Heart left ventricle (tissue), 16 donors: ENCODE data around the gene CALM1. TPM values are rescaled to one million over a fixed set of nuclear protein-coding genes. Genes with fewer than 3 reads are reported as not detected.
A peak's percentile ranks its signal among the peaks of the same experiment; 100 is the strongest.

ENCODE experiments used
- ATAC-seq, 4 donors: fragments of 200-7000 bp; cut with Tn5 transposase; one replicate each; pipeline ENCODE4 v1.9.1; 2020 to 2022; ENCODE audit warnings: moderate library complexity in 4 of 4, mild to moderate bottlenecking in 3 of 4, moderate number of reproducible peaks in 1 of 4
- DNase-seq, 5 donors: peaks; one replicate each; pipeline ENCODE4 v3.0.0-alpha.2; 2020
- H3K27ac ChIP-seq, 12 donors: fragments of 200-600 bp; sonication (generic) in 4 of 12; one replicate each; pipeline versions ENCODE4 v1.5.0 to v1.8.0; 2016 to 2022; ENCODE audit warnings: mild to moderate bottlenecking in 2 of 12
- H3K27me3 ChIP-seq, 9 donors: fragments of 200-600 bp; sonication (generic) in 2 of 9; one replicate each; pipeline versions ENCODE4 v1.5.1 to v1.8.0; 2016 to 2022; ENCODE audit warnings: mild to moderate bottlenecking in 3 of 9
- H3K36me3 ChIP-seq, 9 donors: fragments of 200-600 bp; sonication (generic) in 2 of 9; one replicate each; pipeline versions ENCODE4 v1.5.0 to v1.8.0; 2018 to 2022; ENCODE audit warnings: mild to moderate bottlenecking in 2 of 9
- H3K4me1 ChIP-seq, 12 donors: fragments of 200-600 bp; sonication (generic) in 4 of 12; one replicate each; pipeline versions ENCODE4 v1.5.0 to v1.8.0; 2016 to 2022; ENCODE audit warnings: mild to moderate bottlenecking in 3 of 12
- H3K4me3 ChIP-seq, 12 donors: fragments of 200-600 bp; sonication (generic) in 4 of 12; one replicate each; pipeline versions ENCODE4 v1.5.0 to v1.8.0; 2017 to 2022; ENCODE audit warnings: mild to moderate bottlenecking in 9 of 12, moderate library complexity in 4 of 12
- H3K9me3 ChIP-seq, 12 donors: fragments of 200-600 bp; sonication (generic) in 4 of 12; one replicate each; pipeline versions ENCODE4 v1.5.0 to v1.8.0; 2016 to 2022; ENCODE audit warnings: mild to moderate bottlenecking in 1 of 12
- CTCF ChIP-seq, 12 donors: fragments of 200-600 bp; sonication (generic) in 4 of 12; IDR thresholded peaks; one replicate each; pipeline versions ENCODE4 v1.5.0 to v1.8.0; 2018 to 2022; ENCODE audit warnings: antibody characterized with exemption in 12 of 12, mild to moderate bottlenecking in 5 of 12
- POLR2A ChIP-seq, 2 donors: fragments of 450-650 bp; IDR thresholded peaks; one replicate each; pipeline ENCODE4 v1.6.1; 2017; ENCODE audit warnings: antibody characterized with exemption in 2 of 2, mild to moderate bottlenecking in 2 of 2, moderate library complexity in 2 of 2
- whole genome bisulfite sequencing, 4 donors: extraction: QIAGEN DNeasy Blood & Tissue Kit in 2 of 4; methylation state at CpG; one replicate each; pipeline versions ENCODE4 v1.1.5 to v1.1.7; 2013 to 2018; 5-methylcytosine and 5-hydroxymethylcytosine counted together
- intact Hi-C, 10 donors: fragments of 100-400 bp; cut with DNase I; formaldehyde crosslinking; loops; one replicate each; pipeline versions ENCODE4 v1.11.1 to v1.14.2; 2022
- polyA plus RNA-seq, 2 donors: library from polyadenylated mRNA; stranded (reverse); fragments of 200-250 nt; gene quantifications; one replicate each; pipeline ENCODE4 v1.2.3, GENCODE V29; 2013
- total RNA-seq, 9 donors: library from RNA; depleted of rRNA in 2 of 9; stranded (reverse); fragments of >200 nt in 2 of 9; fragmentation: NEBNext Ultra II Directional in 3 of 9; extraction: Animal tissue kit (Norgen Biotek cat#: 25700) in 3 of 9; gene quantifications; one replicate each; pipeline versions ENCODE4 v1.1.0 to v1.2.4, GENCODE V29; 2016 to 2023
- donor health status: ischemic (EF 13 %, LVEDD 7.1; RV severe dilation, severe dysfunction).
- donor health status: healthy with polysubstance abuse.
- donor health status: DM: no; HTN: yes; CAD: no.
- donor health status: DM: no; HTN: no; CAD: no.
- donor health status: ischemic (EF 25% LVEDD 6.9; RV normal size, moderate dysfunction).
- donor health status: ischemic (EF 25% LVEDD 5.7; RV mildly dilated, moderate dysfunction).
- donor health status: healthy.
- donor health status: DM: yes; HTN: yes; CAD: no.
- donor health status: ischemic (EF 35%, LVEDD 5.7; RV mildly dilated, moderate dysfunction).
- donor health status: nonischemic (EF 11% LVEDD 7.7; RV severe dilation, severe dysfunction).
- donor health status: DM: yes; HTN: yes; CAD: no.
- donor health status: PGD.
- donor health status: ischemic (EF 29% LVEDD 5.4; RV normal size, mild dysfunction).
- donor health status: nonischemic (EF 23%, LVEDD 6.1; RV moderate dilation, normal function).

Gene CALM1
- total and polyA plus RNA-seq, 11 donors = 307 to 784 (median 440) TPM

GRCh38 chr14:90403065-90403464, 6.2 kb downstream of the CALM1 start:
- H3K4me1 ChIP-seq = peaks cover 20 to 72% (median 49%) of the 10 kb centered on the region in 12 donors
- peak overlapping the region in 5 of 12 donors; percentile 10 to 94 (median 38) for H3K27ac ChIP-seq
- no peak overlapping the region for H3K4me3 ChIP-seq
- peaks cover 0 to 80% (median 79%) of the 10 kb centered on the region in 9 donors for H3K36me3 ChIP-seq
- H3K9me3 ChIP-seq = no peaks in the 10 kb centered on the region
- no peak for TF ChIP-seq CTCF (IDR thresholded peaks at IDR 0.05)
- TF ChIP-seq POLR2A (IDR thresholded peaks at IDR 0.05) = no peak
- no peak for ATAC-seq
- 56 to 76% (median 61%) methylated on average over 2 of the region's 2 CpGs for WGBS, 4 donors
- no peaks in the 10 kb centered on the region for H3K27me3 ChIP-seq
- intact Hi-C loops = loop anchor here in 5 of 10 donors (5.0 to 10.0 kb wide), 5 partner anchors 109 to 354 kb away; no protein-coding TSS in a partner anchor
- no peak for DNase-seq

GRCh38 chr14:90405101-90405500, 8.3 kb downstream of the CALM1 start:
- H3K9me3 ChIP-seq = no peaks in the 10 kb centered on the region
- intact Hi-C loops = loop anchor here in 4 of 10 donors (5.0 to 10.0 kb wide), 4 partner anchors 107 to 120 kb away; no protein-coding TSS in a partner anchor
- peak overlapping the region in 1 of 12 donors; percentile 94 for H3K27ac ChIP-seq
- ATAC-seq (no peak), DNase-seq (no peak)
- WGBS, 4 donors = 82 to 89% (median 85%) methylated on average over 9 of the region's 9 CpGs
- TF ChIP-seq CTCF (IDR thresholded peaks at IDR 0.05) = no peak
- no peak for TF ChIP-seq POLR2A (IDR thresholded peaks at IDR 0.05)
- peaks cover 18 to 74% (median 52%) of the 10 kb centered on the region in 12 donors for H3K4me1 ChIP-seq
- H3K27me3 ChIP-seq = no peaks in the 10 kb centered on the region
- peaks cover 0 to 83% (median 79%) of the 10 kb centered on the region in 9 donors for H3K36me3 ChIP-seq
- H3K4me3 ChIP-seq = no peak overlapping the region

GRCh38 chr14:90405755-90406154, 8.9 kb downstream of the CALM1 start:
- Histone ChIP-seq H3K4me1 (peaks cover 11 to 72% (median 48%) of the 10 kb centered on the region in 12 donors), H3K27ac (peak overlapping the region in 1 of 12 donors; percentile 94), H3K27me3 (no peaks in the 10 kb centered on the region), H3K9me3 (no peaks in the 10 kb centered on the region), H3K36me3 (peaks cover 0 to 77% (median 73%) of the 10 kb centered on the region in 9 donors), H3K4me3 (no peak overlapping the region)
- DNase-seq (no peak), ATAC-seq (no peak)
- TF ChIP-seq POLR2A (IDR thresholded peaks at IDR 0.05) = no peak
- no peak for TF ChIP-seq CTCF (IDR thresholded peaks at IDR 0.05)
- 77 to 84% (median 79%) methylated on average over 4 of the region's 4 CpGs for WGBS, 4 donors
- intact Hi-C loops = loop anchor here in 4 of 10 donors (5.0 to 10.0 kb wide), 4 partner anchors 107 to 119 kb away; no protein-coding TSS in a partner anchor

- Histone ChIP-seq H3K9me3 (no peaks in the 10 kb centered on the region), H3K4me1 (peaks cover 11 to 66% (median 42%) of the 10 kb centered on the region in 12 donors), H3K27ac (peak overlapping the region in 2 of 12 donors; percentile 34 to 94), H3K27me3 (no peaks in the 10 kb centered on the region), H3K4me3 (no peak overlapping the region), H3K36me3 (peaks cover 0 to 70% (median 66%) of the 10 kb centered on the region in 9 donors)
- no peak for DNase-seq
- intact Hi-C loops = loop anchor here in 4 of 10 donors (5.0 to 10.0 kb wide), 4 partner anchors 106 to 118 kb away; no protein-coding TSS in a partner anchor
- TF ChIP-seq POLR2A (IDR thresholded peaks at IDR 0.05) = no peak
- TF ChIP-seq CTCF (IDR thresholded peaks at IDR 0.05) = no peak
- no peak for ATAC-seq
- 87 to 91% (median 89%) methylated on average over 3 of the region's 3 CpGs for WGBS, 4 donors
Observed at GRCh38 chr14:90406384-90406798, 9.6 kb downstream of the CALM1 start.
